Heart right ventricle (tissue), 16 donors: ENCODE data around the gene NALCN. TPM values are rescaled to one million over a fixed set of nuclear protein-coding genes. Genes with fewer than 3 reads are reported as not detected.

Experiments used
- ATAC-seq, 8 donors: fragments of 200-7000 bp; cut with Tn5 transposase; one replicate each; pipeline ENCODE4 v1.9.1; 2020; ENCODE audit warnings: mild to moderate bottlenecking in 8 of 8, moderate library complexity in 8 of 8, moderate number of reproducible peaks in 1 of 8
- DNase-seq, 2 donors: peaks; one replicate each; pipeline ENCODE4 v3.0.0-alpha.2; 2020
- H3K27ac ChIP-seq, 10 donors: fragments of 200-600 bp; sonication (generic) in 2 of 10; one replicate each; pipeline versions ENCODE4 v1.5.0 to v1.8.0; 2020 to 2022; ENCODE audit warnings: mild to moderate bottlenecking in 3 of 10
- H3K27me3 ChIP-seq, 7 donors: fragments of 200-600 bp; one replicate each; pipeline ENCODE4 v1.8.0; 2021 to 2022; ENCODE audit warnings: mild to moderate bottlenecking in 2 of 7
- H3K36me3 ChIP-seq, 9 donors: fragments of 200-600 bp; sonication (generic) in 1 of 9; one replicate each; pipeline versions ENCODE4 v1.5.0 to v1.8.0; 2020 to 2022; ENCODE audit warnings: mild to moderate bottlenecking in 2 of 9
- H3K4me1 ChIP-seq, 9 donors: fragments of 200-600 bp; sonication (generic) in 1 of 9; one replicate each; pipeline versions ENCODE4 v1.5.0 to v1.8.0; 2020 to 2022; ENCODE audit warnings: mild to moderate bottlenecking in 4 of 9
- H3K4me3 ChIP-seq, 10 donors: fragments of 200-600 bp; sonication (generic) in 2 of 10; one replicate each; pipeline versions ENCODE4 v1.5.0 to v1.8.0; 2020 to 2022; ENCODE audit warnings: mild to moderate bottlenecking in 7 of 10, moderate library complexity in 2 of 10
- H3K9me3 ChIP-seq, 11 donors: fragments of 200-600 bp in 10 of 11; sonication (generic) in 2 of 11; one replicate each; pipeline versions ENCODE4 v1.5.0 to v1.8.0; 2013 to 2022; ENCODE audit warnings: mild to moderate bottlenecking in 2 of 11, control low read depth in 1 of 11, moderate library complexity in 1 of 11
- WGBS, 2 donors: extraction: QIAGEN DNeasy Blood & Tissue Kit; methylation state at CpG; one replicate each; pipeline ENCODE4 v1.1.7; 2013; ENCODE audit warnings: inconsistent platforms in 1 of 2; 5-methylcytosine and 5-hydroxymethylcytosine counted together
- intact Hi-C, 10 donors: fragments of 100-400 bp; cut with DNase I; formaldehyde crosslinking; loops; one replicate each; pipeline versions ENCODE4 v1.11.1 to v1.14.2; 2022
- polyA plus RNA-seq, 2 donors: library from polyadenylated mRNA; stranded (reverse); fragments of 200-250 nt; gene quantifications; one replicate each; pipeline ENCODE4 v1.2.3, GENCODE V29; 2013
- total RNA-seq, 10 donors: library from RNA; stranded (reverse); fragmentation: NEBNext Ultra II Directional in 3 of 10; extraction: Animal tissue kit (Norgen Biotek cat#: 25700) in 3 of 10; gene quantifications; one replicate each; pipeline versions ENCODE4 v1.2.1 to v1.2.4, GENCODE V29; 2021 to 2023
- TF ChIP-seq, protein P1 (sequence below), 9 donors: fragments of 200-600 bp; sonication (generic) in 2 of 9; IDR thresholded peaks; one replicate each; pipeline versions ENCODE4 v1.5.0 to v1.8.0; 2021 to 2022; ENCODE audit warnings: antibody characterized with exemption in 9 of 9, mild to moderate bottlenecking in 5 of 9, moderate library complexity in 1 of 9
- donor health status: Arrhythmogenic right ventricular cardiomyopathy.
- donor health status: ischemic (EF 13 %, LVEDD 7.1; RV severe dilation, severe dysfunction).
- donor health status: healthy with polysubstance abuse.
- donor health status: DM: no; HTN: yes; CAD: no.
- donor health status: DM: no; HTN: no; CAD: no.
- donor health status: ischemic (EF 25% LVEDD 6.9; RV normal size, moderate dysfunction).
- donor health status: ischemic (EF 25% LVEDD 5.7; RV mildly dilated, moderate dysfunction).
- donor health status: healthy.
- donor health status: DM: yes; HTN: yes; CAD: no.
- donor health status: Ischemic cardiomyopathy.
- donor health status: ischemic (EF 35%, LVEDD 5.7; RV mildly dilated, moderate dysfunction).
- donor health status: nonischemic (EF 11% LVEDD 7.7; RV severe dilation, severe dysfunction).
- donor health status: DM: yes; HTN: yes; CAD: no.
- donor health status: PGD.
- donor health status: ischemic (EF 29% LVEDD 5.4; RV normal size, mild dysfunction).
- donor health status: nonischemic (EF 23%, LVEDD 6.1; RV moderate dilation, normal function).

The NALCN gene
- total and polyA plus RNA-seq, 12 donors = 0.01 to 9.3 (median 7.8) TPM

DNA sequence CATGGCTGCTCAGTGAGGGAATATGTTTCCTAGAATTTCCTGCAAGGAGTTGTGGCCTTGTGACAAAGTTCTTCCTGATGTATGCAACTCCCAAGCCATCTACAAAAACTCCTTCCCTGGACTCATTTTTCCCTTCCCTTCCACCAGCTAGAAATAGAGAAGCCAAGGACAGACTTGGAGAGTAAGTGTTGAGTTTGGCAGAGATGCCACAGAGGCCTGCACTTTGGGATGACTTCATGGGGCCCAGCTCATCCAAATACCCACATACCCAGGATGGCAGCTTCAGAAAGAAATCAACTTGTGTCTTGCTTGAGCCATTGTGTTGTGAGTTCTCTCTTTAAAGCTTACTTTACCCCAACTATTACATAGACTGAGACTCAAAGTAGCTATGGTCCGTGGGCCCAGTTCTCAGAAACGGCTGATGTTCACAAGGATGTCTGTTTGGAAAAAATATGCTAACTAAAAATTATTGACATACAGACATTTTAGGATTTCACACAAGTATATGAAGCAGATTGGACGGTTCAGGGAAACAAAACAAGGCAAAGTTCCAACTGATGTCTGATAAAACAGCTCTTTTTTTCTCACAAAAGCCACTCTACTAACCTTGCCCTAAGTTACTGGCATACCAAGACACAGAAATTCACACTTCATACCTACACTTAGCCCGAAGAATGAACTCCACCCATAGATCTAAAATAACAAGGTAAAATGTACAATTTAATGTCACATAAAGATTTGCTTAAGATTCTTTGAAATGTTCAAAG is 107.9 kb downstream of the NALCN start:
- TF ChIP-seq, protein P1, sequence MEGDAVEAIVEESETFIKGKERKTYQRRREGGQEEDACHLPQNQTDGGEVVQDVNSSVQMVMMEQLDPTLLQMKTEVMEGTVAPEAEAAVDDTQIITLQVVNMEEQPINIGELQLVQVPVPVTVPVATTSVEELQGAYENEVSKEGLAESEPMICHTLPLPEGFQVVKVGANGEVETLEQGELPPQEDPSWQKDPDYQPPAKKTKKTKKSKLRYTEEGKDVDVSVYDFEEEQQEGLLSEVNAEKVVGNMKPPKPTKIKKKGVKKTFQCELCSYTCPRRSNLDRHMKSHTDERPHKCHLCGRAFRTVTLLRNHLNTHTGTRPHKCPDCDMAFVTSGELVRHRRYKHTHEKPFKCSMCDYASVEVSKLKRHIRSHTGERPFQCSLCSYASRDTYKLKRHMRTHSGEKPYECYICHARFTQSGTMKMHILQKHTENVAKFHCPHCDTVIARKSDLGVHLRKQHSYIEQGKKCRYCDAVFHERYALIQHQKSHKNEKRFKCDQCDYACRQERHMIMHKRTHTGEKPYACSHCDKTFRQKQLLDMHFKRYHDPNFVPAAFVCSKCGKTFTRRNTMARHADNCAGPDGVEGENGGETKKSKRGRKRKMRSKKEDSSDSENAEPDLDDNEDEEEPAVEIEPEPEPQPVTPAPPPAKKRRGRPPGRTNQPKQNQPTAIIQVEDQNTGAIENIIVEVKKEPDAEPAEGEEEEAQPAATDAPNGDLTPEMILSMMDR (IDR thresholded peaks at IDR 0.05) = no peak
- WGBS, 2 donors = 74% methylated on average over 4 of the region's 4 CpGs
- no peaks in the 10 kb centered on the region for H3K36me3 ChIP-seq
- peak overlapping the region in 2 of 10 donors; percentile 19 to 39 for H3K27ac ChIP-seq
- no peak for ATAC-seq
- H3K9me3 ChIP-seq = no peaks in the 10 kb centered on the region
- DNase-seq = no peak
- H3K4me3 ChIP-seq = no peak overlapping the region
- intact Hi-C loops = no loop called here
- H3K4me1 ChIP-seq = no peaks in the 10 kb centered on the region
- H3K27me3 ChIP-seq = no peaks in the 10 kb centered on the region

DNA sequence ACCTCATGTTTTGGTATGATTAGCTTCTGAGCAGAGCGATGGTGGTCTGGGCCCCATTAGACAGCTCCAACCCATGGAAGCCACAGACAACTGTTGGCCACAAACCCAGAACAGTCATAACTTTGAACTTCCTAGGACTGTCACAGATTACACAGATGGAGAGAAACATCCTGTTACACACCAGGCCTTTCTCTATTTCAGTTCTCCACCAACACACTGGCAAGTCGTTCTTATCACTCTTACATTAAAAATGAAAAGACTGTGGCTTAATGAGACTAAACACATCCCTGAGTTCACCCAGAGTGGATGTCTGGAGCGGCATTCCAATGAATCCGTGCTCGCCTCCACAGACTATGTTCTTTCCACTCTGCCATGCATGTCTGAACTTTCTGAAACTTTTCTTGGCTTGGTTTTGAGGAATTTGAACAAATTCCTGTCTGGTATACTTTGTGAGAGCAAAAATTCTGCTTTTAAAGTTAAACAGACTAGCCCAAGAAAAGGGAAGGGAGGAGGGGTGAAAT is 109.1 kb downstream of the NALCN start:
- H3K27me3 ChIP-seq = no peaks in the 10 kb centered on the region
- no peaks in the 10 kb centered on the region for H3K4me1 ChIP-seq
- no peak for DNase-seq
- intact Hi-C loops = no loop called here
- H3K4me3 ChIP-seq = no peak overlapping the region
- no peaks in the 10 kb centered on the region for H3K9me3 ChIP-seq
- no peaks in the 10 kb centered on the region for H3K36me3 ChIP-seq
- WGBS, 2 donors = 66 to 67% methylated on average over 5 of the region's 5 CpGs
- peak in 2 of 8 donors; percentile 31 to 33 for ATAC-seq
- TF ChIP-seq, protein P1 (IDR thresholded peaks at IDR 0.05) = no peak
- H3K27ac ChIP-seq = peak overlapping the region in 1 of 10 donors; percentile 1

DNA sequence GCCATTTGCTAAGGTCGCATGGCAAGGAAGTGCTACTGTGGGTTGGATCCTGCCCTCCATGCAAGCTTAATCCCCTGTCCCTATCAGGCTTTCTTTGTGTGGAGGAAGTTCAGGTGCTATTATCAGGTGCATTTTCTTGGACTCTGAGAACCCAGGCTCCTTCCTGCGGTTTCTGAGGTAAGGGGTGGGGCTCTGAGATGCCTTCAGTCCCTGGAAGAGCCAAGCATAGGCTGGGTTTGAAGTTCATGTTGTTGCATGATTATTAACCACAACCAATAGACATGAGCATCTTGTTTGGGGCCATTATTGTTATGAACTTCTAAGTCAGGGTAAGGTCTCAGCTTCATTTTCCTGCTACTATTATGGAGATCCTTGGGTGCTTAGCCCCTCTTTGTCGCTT is 109.5 kb downstream of the NALCN start:
- 63 to 78% methylated on average over 3 of the region's 3 CpGs for WGBS, 2 donors
- no peak for DNase-seq

DNA sequence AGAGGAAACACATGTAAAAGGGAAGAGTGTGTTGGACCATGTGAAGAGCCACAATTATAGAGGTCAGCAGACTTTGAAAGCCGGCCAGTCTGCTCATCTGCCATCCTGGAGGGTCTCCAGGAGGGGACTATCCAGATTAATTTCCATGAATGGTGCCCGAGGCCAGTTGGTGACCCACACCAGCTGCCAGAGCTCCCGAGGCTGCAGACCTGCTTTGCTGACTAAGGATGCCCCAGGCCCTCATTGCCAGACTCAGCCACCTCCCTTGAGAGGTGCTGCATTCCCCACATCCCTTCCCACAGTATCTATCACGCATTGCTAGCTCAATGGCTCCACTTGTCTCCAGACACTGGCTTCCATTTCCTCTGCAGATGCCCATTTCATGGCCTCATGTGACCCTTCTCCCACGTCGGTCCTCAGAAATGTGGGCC is 110.3 kb downstream of the NALCN start:
- Histone ChIP-seq H3K4me1 (no peaks in the 10 kb centered on the region), H3K36me3 (no peaks in the 10 kb centered on the region), H3K27me3 (no peaks in the 10 kb centered on the region), H3K4me3 (no peak overlapping the region), H3K27ac (no peak overlapping the region), H3K9me3 (no peaks in the 10 kb centered on the region)
- ATAC-seq = no peak
- WGBS, 2 donors = 69 to 74% methylated on average over 6 of the region's 6 CpGs
- intact Hi-C loops = no loop called here
- TF ChIP-seq, protein P1 (IDR thresholded peaks at IDR 0.05) = no peak
- no peak for DNase-seq

More for the DNA sequence above, 109.5 kb downstream of the NALCN start:
- ATAC-seq = no peak
- H3K9me3 ChIP-seq = no peaks in the 10 kb centered on the region
- no peak overlapping the region for H3K4me3 ChIP-seq
- H3K4me1 ChIP-seq = no peaks in the 10 kb centered on the region
- intact Hi-C loops = no loop called here
- no peaks in the 10 kb centered on the region for H3K27me3 ChIP-seq
- TF ChIP-seq, protein P1 (IDR thresholded peaks at IDR 0.05) = no peak
- H3K27ac ChIP-seq = peak overlapping the region in 1 of 10 donors; percentile 1
- H3K36me3 ChIP-seq = no peaks in the 10 kb centered on the region
